Progenitor cell of endocrine pancreas (in vitro differentiated cells): ENCODE data around the gene MIGA2. TPM values are rescaled to one million over a fixed set of nuclear protein-coding genes. Genes with fewer than 3 reads are reported as not detected.

Experiments used
- DNase-seq: peaks from one replicate; pipeline ENCODE4 v3.0.0; 2021; ENCODE audit warnings: low spot score; ENCODE audit not compliant: unreplicated experiment
- H3K27ac Mint-ChIP-seq: 2 replicates; pipeline ENCODE4 v1.8.0; 2021; ENCODE audit warnings: mild to moderate bottlenecking, moderate library complexity, mixed read lengths
- H3K27me3 Mint-ChIP-seq: 2 replicates; pipeline ENCODE4 v1.8.0; 2021; ENCODE audit warnings: mixed read lengths
- H3K36me3 Mint-ChIP-seq: 2 replicates; pipeline ENCODE4 v1.8.0; 2022; ENCODE audit warnings: mixed read lengths; ENCODE audit not compliant: insufficient read depth
- H3K4me1 Mint-ChIP-seq: 2 replicates; pipeline ENCODE4 v1.8.0; 2021; ENCODE audit warnings: low read depth, mixed read lengths
- H3K4me3 Mint-ChIP-seq: 2 replicates; pipeline ENCODE4 v1.8.0; 2021; ENCODE audit warnings: low read depth, mild to moderate bottlenecking, moderate library complexity, mixed read lengths
- H3K9me3 Mint-ChIP-seq: 2 replicates; pipeline ENCODE4 v1.8.0; 2021; ENCODE audit warnings: low read depth, mixed read lengths
- CTCF ChIP-seq: fragments of 200-600 bp; sonication (generic); IDR thresholded peaks from one replicate; pipeline ENCODE4 v1.5.0; 2021; ENCODE audit warnings: antibody characterized with exemption, mild to moderate bottlenecking; ENCODE audit not compliant: unreplicated experiment
- total RNA-seq: library from RNA; stranded (reverse); gene quantifications from 2 replicates; pipeline ENCODE4 v1.2.1, GENCODE V29; 2021

The MIGA2 gene
- total RNA-seq, 1 donor from 2014 or later: 45.4 TPM

DNA sequence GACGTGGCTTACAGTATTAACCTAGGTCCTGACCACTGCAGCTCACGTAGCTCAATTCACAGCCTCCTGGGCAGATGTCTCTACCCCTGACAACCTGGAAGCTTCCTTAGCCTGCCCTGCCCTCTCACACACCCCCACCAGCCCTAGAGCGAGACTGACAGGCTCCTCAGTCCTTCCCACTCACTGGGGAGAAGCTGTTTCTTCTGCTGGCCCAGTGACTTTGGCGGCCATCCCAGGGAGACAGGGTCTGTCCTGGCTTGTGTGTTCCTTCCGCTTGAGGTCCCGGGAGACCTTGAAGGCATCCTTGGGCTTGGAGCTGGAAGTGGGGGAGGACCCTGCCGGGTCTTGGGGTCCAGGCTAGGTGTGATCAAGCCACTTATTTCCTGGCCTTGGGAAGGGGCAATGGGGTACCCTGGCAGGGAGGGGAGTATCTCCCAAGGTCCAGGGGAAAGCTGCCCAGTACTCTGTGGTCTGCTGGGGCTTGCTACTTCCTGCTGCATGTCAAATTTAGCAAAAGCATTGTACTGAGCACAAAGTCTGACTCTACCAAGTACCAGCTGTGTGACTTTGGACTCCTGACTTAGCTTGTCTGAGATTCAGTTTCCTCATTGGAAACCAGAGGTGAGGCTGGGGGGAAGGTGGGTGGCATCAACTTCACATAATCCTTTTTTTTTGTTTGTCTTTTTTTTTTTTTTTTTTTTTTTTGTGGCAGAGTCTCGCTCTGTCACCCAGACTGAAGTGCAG is 1.9 kb downstream of the MIGA2 start:
- no peak overlapping the region for H3K27ac Mint-ChIP-seq
- H3K36me3 Mint-ChIP-seq: peaks cover 7% of the 10 kb centered on the region
- TF ChIP-seq CTCF: no peak
- peaks cover 10% of the 10 kb centered on the region for H3K4me1 Mint-ChIP-seq
- H3K27me3 Mint-ChIP-seq: no peaks in the 10 kb centered on the region
- H3K4me3 Mint-ChIP-seq: peak overlapping the region; percentile 93
- H3K9me3 Mint-ChIP-seq: no peaks in the 10 kb centered on the region
- DNase-seq: no peak

DNA sequence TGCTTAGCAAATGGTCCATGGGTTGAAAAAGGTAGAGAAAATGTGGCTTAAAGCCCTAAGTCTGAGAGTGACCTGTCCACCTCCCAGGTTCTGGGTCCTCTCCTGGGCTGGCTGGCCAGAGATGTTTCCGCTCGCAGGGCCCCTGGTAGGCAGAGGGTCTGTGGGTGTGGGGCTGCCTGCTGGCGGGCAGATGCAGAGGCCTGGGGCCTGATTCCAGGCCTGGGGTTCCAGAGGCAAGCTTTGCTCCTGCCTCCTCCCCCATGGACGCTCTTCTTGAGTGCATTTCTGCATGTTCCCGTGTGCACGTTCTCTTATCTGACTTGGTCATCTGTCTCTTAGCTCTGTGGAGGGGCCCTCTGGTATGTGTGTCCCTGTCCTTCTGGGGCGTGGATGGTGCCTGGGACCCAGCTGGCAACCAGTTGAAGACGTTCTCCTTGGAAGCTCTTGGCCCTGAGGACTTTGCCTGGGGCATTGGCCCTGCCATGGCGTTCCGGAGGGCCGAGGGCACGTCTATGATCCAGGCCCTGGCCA is 3.8 kb downstream of the MIGA2 start:
- Mint-ChIP-seq H3K9me3 (no peaks in the 10 kb centered on the region), H3K36me3 (peaks cover 9% of the 10 kb centered on the region), H3K27ac (no peak overlapping the region), H3K27me3 (no peaks in the 10 kb centered on the region), H3K4me3 (no peak overlapping the region), H3K4me1 (peaks cover 10% of the 10 kb centered on the region)
- DNase-seq: no peak
- no peak for TF ChIP-seq CTCF

GRCh38 chr9:129042016-129042415 is 5.6 kb downstream of the MIGA2 start:
- TF ChIP-seq CTCF: no peak
- DNase-seq: no peak
- Mint-ChIP-seq H3K36me3 (peaks cover 9% of the 10 kb centered on the region), H3K4me1 (peaks cover 3% of the 10 kb centered on the region), H3K9me3 (no peaks in the 10 kb centered on the region), H3K27ac (no peak overlapping the region), H3K4me3 (no peak overlapping the region), H3K27me3 (no peaks in the 10 kb centered on the region)

DNA sequence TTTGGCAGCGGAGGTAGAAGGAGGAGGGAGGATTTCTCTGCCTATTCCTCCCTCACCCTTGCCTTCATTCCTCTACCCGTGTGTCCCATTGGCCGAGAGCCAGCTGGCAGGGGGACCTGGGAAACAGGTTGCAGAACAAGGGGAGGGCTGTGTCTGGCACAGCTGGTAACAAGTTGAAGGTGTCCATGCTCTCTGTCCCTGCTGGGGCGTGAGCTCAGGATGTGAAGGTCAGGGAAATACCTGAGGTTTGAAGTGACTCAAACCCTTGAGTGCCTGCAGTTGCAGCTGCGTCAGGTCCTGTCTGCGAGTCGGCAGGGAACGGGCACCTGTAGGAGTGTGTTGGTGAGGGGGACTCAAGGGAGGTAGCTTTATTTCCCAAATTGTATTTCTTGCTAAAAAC is 16.2 kb downstream of the MIGA2 start:
- no peak overlapping the region for H3K4me3 Mint-ChIP-seq
- no peak for TF ChIP-seq CTCF
- H3K36me3 Mint-ChIP-seq: peaks cover 4% of the 10 kb centered on the region
- H3K4me1 Mint-ChIP-seq: no peaks in the 10 kb centered on the region
- no peak for DNase-seq
- no peaks in the 10 kb centered on the region for H3K9me3 Mint-ChIP-seq
- no peaks in the 10 kb centered on the region for H3K27me3 Mint-ChIP-seq
- peak overlapping the region; percentile 71 for H3K27ac Mint-ChIP-seq

- H3K4me3 Mint-ChIP-seq: no peak overlapping the region
- H3K9me3 Mint-ChIP-seq: no peaks in the 10 kb centered on the region
- no peak overlapping the region for H3K27ac Mint-ChIP-seq
- H3K27me3 Mint-ChIP-seq: no peaks in the 10 kb centered on the region
- no peak for TF ChIP-seq CTCF
- H3K36me3 Mint-ChIP-seq: peaks cover 2% of the 10 kb centered on the region
- DNase-seq: no peak
- H3K4me1 Mint-ChIP-seq: no peaks in the 10 kb centered on the region
Measured at GRCh38 chr9:129053020-129053419, 16.6 kb downstream of the MIGA2 start.
